Nephron (organoid): ENCODE measurements around the gene TLK1.

Experiments used
- H3K27ac Mint-ChIP-seq, 3 experiments: 2 replicates each; pipeline ENCODE4 v1.8.0; 2020; ENCODE audit warnings: mixed read lengths in 3 of 3, mild to moderate bottlenecking in 2 of 3, moderate library complexity in 1 of 3
- H3K27me3 Mint-ChIP-seq: 2 replicates; pipeline ENCODE4 v1.8.0; 2021; ENCODE audit warnings: low read depth, mild to moderate bottlenecking, moderate library complexity, mixed read lengths
- H3K36me3 Mint-ChIP-seq: 2 replicates; pipeline ENCODE4 v1.8.0; 2020; ENCODE audit warnings: low read depth, mixed read lengths
- H3K4me1 Mint-ChIP-seq: 2 replicates; pipeline ENCODE4 v1.8.0; 2020; ENCODE audit warnings: mixed read lengths
- H3K4me3 Mint-ChIP-seq, 3 experiments: 2 replicates each; pipeline ENCODE4 v1.8.0; 2020; ENCODE audit warnings: mild to moderate bottlenecking in 3 of 3, mixed read lengths in 3 of 3, moderate library complexity in 2 of 3
- H3K9me3 Mint-ChIP-seq: 2 replicates; pipeline ENCODE4 v1.8.0; 2020; ENCODE audit warnings: mixed read lengths
- TF ChIP-seq, protein P1 (sequence below), 3 experiments: fragments of 200-600 bp; sonication (generic); IDR thresholded peaks; one replicate each; pipeline ENCODE4 v1.5.0; 2021; ENCODE audit warnings: antibody characterized with exemption in 3 of 3; ENCODE audit not compliant: unreplicated experiment in 3 of 3

The TLK1 gene

DNA sequence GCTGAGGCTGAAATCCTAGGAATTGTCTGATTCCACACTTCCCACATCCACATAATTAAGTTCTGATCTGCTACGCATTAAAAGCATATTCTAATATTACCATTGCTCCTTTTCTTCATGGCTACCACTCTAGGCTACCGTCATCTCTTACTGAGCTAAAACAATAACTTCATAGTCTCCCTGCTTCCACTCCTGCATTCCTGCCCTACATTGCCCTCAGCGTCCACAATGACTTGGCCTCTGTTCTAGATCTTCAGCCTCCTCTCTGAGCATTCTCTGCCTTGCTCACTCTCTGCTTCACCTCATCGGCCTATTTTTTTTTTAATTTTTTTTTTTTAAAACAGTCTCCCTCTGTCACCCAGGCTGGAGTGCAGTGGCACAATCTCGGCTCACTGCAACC, 15.8 kb upstream of the TLK1 start:
- peaks cover 4% of the 10 kb centered on the region for H3K27me3 Mint-ChIP-seq
- TF ChIP-seq, protein P1, sequence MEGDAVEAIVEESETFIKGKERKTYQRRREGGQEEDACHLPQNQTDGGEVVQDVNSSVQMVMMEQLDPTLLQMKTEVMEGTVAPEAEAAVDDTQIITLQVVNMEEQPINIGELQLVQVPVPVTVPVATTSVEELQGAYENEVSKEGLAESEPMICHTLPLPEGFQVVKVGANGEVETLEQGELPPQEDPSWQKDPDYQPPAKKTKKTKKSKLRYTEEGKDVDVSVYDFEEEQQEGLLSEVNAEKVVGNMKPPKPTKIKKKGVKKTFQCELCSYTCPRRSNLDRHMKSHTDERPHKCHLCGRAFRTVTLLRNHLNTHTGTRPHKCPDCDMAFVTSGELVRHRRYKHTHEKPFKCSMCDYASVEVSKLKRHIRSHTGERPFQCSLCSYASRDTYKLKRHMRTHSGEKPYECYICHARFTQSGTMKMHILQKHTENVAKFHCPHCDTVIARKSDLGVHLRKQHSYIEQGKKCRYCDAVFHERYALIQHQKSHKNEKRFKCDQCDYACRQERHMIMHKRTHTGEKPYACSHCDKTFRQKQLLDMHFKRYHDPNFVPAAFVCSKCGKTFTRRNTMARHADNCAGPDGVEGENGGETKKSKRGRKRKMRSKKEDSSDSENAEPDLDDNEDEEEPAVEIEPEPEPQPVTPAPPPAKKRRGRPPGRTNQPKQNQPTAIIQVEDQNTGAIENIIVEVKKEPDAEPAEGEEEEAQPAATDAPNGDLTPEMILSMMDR (IDR thresholded peaks at IDR 0.05; ENCODE audit: unreplicated experiment in 3 of 3) = no peak

DNA sequence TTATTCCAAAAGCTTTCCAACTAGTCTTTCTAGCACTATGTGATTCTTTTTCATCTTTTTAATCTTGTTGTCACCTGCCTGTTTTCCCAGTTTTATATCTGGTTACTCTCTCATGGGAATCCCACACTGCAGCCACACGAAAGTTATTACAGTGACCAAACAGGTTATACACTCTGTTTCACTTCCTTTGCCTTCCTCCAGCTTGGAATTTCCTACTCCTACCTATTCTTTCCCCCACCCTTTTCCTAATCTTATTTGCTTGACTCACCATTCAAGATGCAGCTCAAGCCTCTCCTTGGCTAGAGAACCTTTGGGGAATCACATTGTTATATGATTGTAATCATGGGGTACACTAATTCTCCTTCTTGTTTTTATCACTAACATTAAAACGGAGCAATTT, 13.4 kb upstream of the TLK1 start:
- TF ChIP-seq, protein P1 (IDR thresholded peaks at IDR 0.05; ENCODE audit: unreplicated experiment in 3 of 3) = no peak
- Mint-ChIP-seq H3K4me1 (no peaks in the 10 kb centered on the region), H3K4me3 (no peak overlapping the region), H3K27ac (no peak overlapping the region), H3K36me3 (no peaks in the 10 kb centered on the region), H3K9me3 (no peaks in the 10 kb centered on the region), H3K27me3 (peaks cover 4% of the 10 kb centered on the region)

More for the DNA sequence above, 15.8 kb upstream of the TLK1 start:
- Mint-ChIP-seq H3K4me3 (no peak overlapping the region), H3K27ac (no peak overlapping the region), H3K4me1 (no peaks in the 10 kb centered on the region), H3K36me3 (no peaks in the 10 kb centered on the region), H3K9me3 (no peaks in the 10 kb centered on the region)

DNA sequence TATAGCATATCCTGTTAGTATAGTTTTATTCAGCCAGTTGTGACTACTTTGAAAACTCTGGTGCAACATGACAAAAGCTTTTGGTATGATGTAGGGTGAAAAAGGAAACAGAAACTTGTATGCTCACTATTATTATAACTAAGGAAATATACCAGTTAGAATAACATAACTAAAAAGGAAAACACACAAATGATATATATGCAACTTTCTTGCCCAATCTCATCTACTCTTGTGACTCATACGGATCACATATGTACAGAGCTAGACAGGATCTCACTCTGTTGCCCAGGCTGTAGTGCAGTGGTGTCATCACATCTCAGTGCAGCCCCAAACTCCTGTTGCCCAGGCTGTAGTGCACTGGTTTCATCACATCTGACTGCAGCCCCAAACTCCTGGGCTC, 12.4 kb upstream of the TLK1 start:
- H3K4me1 Mint-ChIP-seq = no peaks in the 10 kb centered on the region
- no peaks in the 10 kb centered on the region for H3K9me3 Mint-ChIP-seq
- H3K27me3 Mint-ChIP-seq = peaks cover 4% of the 10 kb centered on the region
- no peaks in the 10 kb centered on the region for H3K36me3 Mint-ChIP-seq
- no peak overlapping the region for H3K27ac Mint-ChIP-seq
- TF ChIP-seq, protein P1 (IDR thresholded peaks at IDR 0.05; ENCODE audit: unreplicated experiment in 3 of 3) = no peak
- no peak overlapping the region for H3K4me3 Mint-ChIP-seq

DNA sequence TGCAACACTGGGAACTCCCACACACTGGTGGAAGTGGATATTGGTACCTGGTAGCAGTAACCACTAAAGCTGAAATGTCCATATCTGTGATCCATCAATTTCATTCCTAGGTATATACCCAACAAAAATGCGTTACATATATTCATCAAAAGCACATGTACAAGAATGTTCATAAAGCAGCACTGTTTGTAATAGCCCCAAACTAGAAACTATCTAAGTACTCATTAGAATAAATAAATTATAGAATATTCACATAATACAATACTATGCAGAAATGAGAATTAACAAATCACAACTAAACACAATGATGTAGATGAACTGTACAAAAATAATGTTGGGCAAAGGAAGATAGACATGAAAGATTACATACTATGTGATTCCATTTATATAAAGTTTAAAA, 11.1 kb upstream of the TLK1 start:
- no peaks in the 10 kb centered on the region for H3K4me1 Mint-ChIP-seq
- H3K4me3 Mint-ChIP-seq = no peak overlapping the region
- no peaks in the 10 kb centered on the region for H3K9me3 Mint-ChIP-seq
- TF ChIP-seq, protein P1 (IDR thresholded peaks at IDR 0.05; ENCODE audit: unreplicated experiment in 3 of 3) = no peak
- no peaks in the 10 kb centered on the region for H3K36me3 Mint-ChIP-seq
- H3K27ac Mint-ChIP-seq = no peak overlapping the region
- H3K27me3 Mint-ChIP-seq = peaks cover 4% of the 10 kb centered on the region

DNA sequence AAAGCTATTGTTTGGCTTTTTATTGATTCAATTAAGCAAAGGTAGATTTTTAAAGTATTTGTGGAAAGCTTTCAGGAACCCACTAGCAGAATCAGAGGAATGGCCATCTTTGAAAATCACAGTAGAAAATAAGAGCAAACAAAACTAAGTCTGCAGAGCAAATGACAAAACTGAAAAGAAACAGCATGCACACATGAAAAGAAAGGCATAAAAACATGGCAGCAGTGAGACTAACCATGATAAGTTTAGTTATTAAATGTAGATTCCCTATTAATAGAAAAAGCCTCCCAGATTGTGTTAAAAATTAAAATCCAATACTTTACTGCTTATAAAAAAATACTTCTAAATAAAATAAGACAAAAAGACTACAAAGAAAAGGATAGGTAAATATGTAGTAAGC, 9.1 kb upstream of the TLK1 start:
- H3K27ac Mint-ChIP-seq = no peak overlapping the region

DNA sequence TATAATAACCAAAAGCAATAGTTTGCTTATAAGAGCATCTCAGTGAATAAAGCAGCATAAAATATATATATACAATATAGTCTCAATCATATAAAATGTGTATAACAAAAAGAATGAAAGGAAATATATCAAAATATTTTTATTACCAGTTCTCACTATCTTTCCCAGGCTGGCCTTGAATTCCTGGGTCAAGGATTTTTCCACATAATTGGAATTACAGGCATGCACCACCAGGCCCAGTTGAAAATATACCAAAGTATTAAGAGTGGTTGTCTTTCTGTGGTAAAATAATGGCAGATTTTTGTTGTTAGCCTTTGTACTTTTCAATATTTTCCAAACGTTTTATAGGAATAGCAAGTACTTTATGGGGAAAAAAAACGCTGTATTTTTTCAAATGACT, 8.6 kb upstream of the TLK1 start:
- Mint-ChIP-seq H3K36me3 (no peaks in the 10 kb centered on the region), H3K27ac (no peak overlapping the region), H3K4me3 (no peak overlapping the region), H3K4me1 (no peaks in the 10 kb centered on the region), H3K27me3 (no peaks in the 10 kb centered on the region), H3K9me3 (no peaks in the 10 kb centered on the region)
- TF ChIP-seq, protein P1 (IDR thresholded peaks at IDR 0.05; ENCODE audit: unreplicated experiment in 3 of 3) = no peak

More for the DNA sequence above, 9.1 kb upstream of the TLK1 start:
- Mint-ChIP-seq H3K9me3 (no peaks in the 10 kb centered on the region), H3K36me3 (no peaks in the 10 kb centered on the region), H3K4me1 (no peaks in the 10 kb centered on the region), H3K27me3 (no peaks in the 10 kb centered on the region), H3K4me3 (no peak overlapping the region)
- TF ChIP-seq, protein P1 (IDR thresholded peaks at IDR 0.05; ENCODE audit: unreplicated experiment in 3 of 3) = no peak
